HepG2 (cell line): ENCODE data around the gene SLC25A18. TPM values are rescaled to one million over a fixed set of nuclear protein-coding genes. Genes with fewer than 3 reads are reported as not detected.

Source experiments
- BCL6 ChIP-seq: IDR thresholded peaks from 2 replicates; pipeline ENCODE4 v1.6.1; 2016; ENCODE audit warnings: missing genetic modification reagents, missing compliant biosample characterization
- HHEX ChIP-seq: IDR thresholded peaks from 2 replicates; pipeline ENCODE4 v1.6.1; 2016; ENCODE audit warnings: control low read depth
- MXD4 ChIP-seq: IDR thresholded peaks from 2 replicates; pipeline ENCODE4 v1.6.1; 2016; ENCODE audit warnings: mild to moderate bottlenecking, missing biosample characterization, missing genetic modification reagents
- RARA ChIP-seq: IDR thresholded peaks from 2 replicates; pipeline ENCODE4 v1.6.1; 2016; ENCODE audit warnings: missing genetic modification reagents, missing compliant biosample characterization
- RBM22 ChIP-seq: fragments of 200-400 bp; formaldehyde crosslinking; optimal IDR thresholded peaks from 2 replicates; pipeline ENCODE3; 2017; ENCODE audit warnings: mild to moderate bottlenecking, low read length, moderate library complexity
- SAFB2 ChIP-seq: sonication (generic); formaldehyde crosslinking; IDR thresholded peaks from 2 replicates; pipeline ENCODE4 v1.5.1; 2020; ENCODE audit warnings: missing genetic modification reagents, low read depth, mild to moderate bottlenecking, borderline replicate concordance
- SNAI1 ChIP-seq: sonication (generic); formaldehyde crosslinking; IDR thresholded peaks from 2 replicates; pipeline ENCODE4 v1.5.0; 2020; ENCODE audit warnings: mild to moderate bottlenecking, missing genetic modification reagents, borderline replicate concordance
- YEATS2 ChIP-seq: sonication (generic); formaldehyde crosslinking; IDR thresholded peaks from 2 replicates; pipeline ENCODE4 v1.4.0; 2020; ENCODE audit warnings: missing genetic modification reagents, borderline replicate concordance
- ZBTB44 ChIP-seq: sonication (generic); formaldehyde crosslinking; IDR thresholded peaks from 2 replicates; pipeline ENCODE4 v1.4.0; 2020; ENCODE audit warnings: missing genetic modification reagents
- ZFYVE20 ChIP-seq: sonication (generic); formaldehyde crosslinking; IDR thresholded peaks from 2 replicates; pipeline ENCODE4 v1.8.0; 2023; ENCODE audit warnings: low read depth, mild to moderate bottlenecking, moderate library complexity, missing genetic modification reagents, borderline replicate concordance
- ZKSCAN5 ChIP-seq: sonication (generic); formaldehyde crosslinking; IDR thresholded peaks from 2 replicates; pipeline ENCODE4 v1.5.1; 2020; ENCODE audit warnings: mild to moderate bottlenecking, missing genetic modification reagents
- ZNF253 ChIP-seq: sonication (generic); formaldehyde crosslinking; IDR thresholded peaks from 2 replicates; pipeline ENCODE4 v1.8.0; 2022; ENCODE audit warnings: mild to moderate bottlenecking, missing genetic modification reagents, borderline replicate concordance
- ZNF276 ChIP-seq: sonication (generic); formaldehyde crosslinking; IDR thresholded peaks from 2 replicates; pipeline ENCODE4 v1.4.0; 2020; ENCODE audit warnings: mild to moderate bottlenecking, low read depth, missing genetic modification reagents
- ZNF530 ChIP-seq: sonication (generic); formaldehyde crosslinking; IDR thresholded peaks from 2 replicates; pipeline ENCODE4 v1.5.0; 2020; ENCODE audit warnings: low read depth, mild to moderate bottlenecking, missing genetic modification reagents
- ZNF761 ChIP-seq: sonication (generic); formaldehyde crosslinking; conservative IDR thresholded peaks from 2 replicates; pipeline ENCODE4 v1.4.0; 2020; ENCODE audit warnings: mild to moderate bottlenecking, missing genetic modification reagents
- ZNF770 ChIP-seq: sonication (generic); formaldehyde crosslinking; IDR thresholded peaks from 2 replicates; pipeline ENCODE4 v1.5.0; 2020; ENCODE audit warnings: mild to moderate bottlenecking, missing genetic modification reagents
- ZNF792 ChIP-seq: IDR thresholded peaks from 2 replicates; pipeline ENCODE4 v1.6.1; 2016
- polyA plus RNA-seq, 8 experiments: library from polyadenylated mRNA; depleted of rRNA in 3 of 8; stranded (reverse) in 7 of 8; unstranded in 1 of 8; fragments of >200 nt; fragmentation: Illumina TruSeq in 4 of 8; extraction: Trizol in 4 of 8; gene quantifications; 2 replicates each; pipeline versions ENCODE4 v1.2.1 to v1.2.3, GENCODE V29; 2011 to 2016; ENCODE audit warnings: low read depth in 4 of 8, missing spikeins in 1 of 8, mixed read lengths in 1 of 8; ENCODE audit not compliant: insufficient read depth in 1 of 8
- total RNA-seq, 5 experiments: library from RNA; depleted of rRNA; stranded (reverse); fragments of >200 nt; fragmentation: Illumina TruSeq; extraction: Trizol; gene quantifications; 2 replicates each; pipeline ENCODE4 v1.2.3, GENCODE V29; 2016; ENCODE audit warnings: low read depth in 1 of 5
- TF ChIP-seq, protein P1 (sequence below): IDR thresholded peaks from 2 replicates; pipeline ENCODE4 v1.6.1; 2016; ENCODE audit warnings: mild to moderate bottlenecking
- TF ChIP-seq, protein P2 (sequence below): sonication (generic); formaldehyde crosslinking; IDR thresholded peaks from 2 replicates; pipeline ENCODE4 v1.4.0; 2020; ENCODE audit warnings: mild to moderate bottlenecking, missing genetic modification reagents
- TF ChIP-seq, protein P3 (sequence below): sonication (generic); formaldehyde crosslinking; IDR thresholded peaks from 2 replicates; pipeline ENCODE4 v1.5.0; 2020; ENCODE audit warnings: missing genetic modification reagents

SLC25A18 gene
- total and polyA plus RNA-seq, 2 of the 13 experiments (the other 11 are each of a cell fraction or from before 2014, with no cell fraction given): 0.28 to 0.75 TPM

- TF ChIP-seq, protein P1, sequence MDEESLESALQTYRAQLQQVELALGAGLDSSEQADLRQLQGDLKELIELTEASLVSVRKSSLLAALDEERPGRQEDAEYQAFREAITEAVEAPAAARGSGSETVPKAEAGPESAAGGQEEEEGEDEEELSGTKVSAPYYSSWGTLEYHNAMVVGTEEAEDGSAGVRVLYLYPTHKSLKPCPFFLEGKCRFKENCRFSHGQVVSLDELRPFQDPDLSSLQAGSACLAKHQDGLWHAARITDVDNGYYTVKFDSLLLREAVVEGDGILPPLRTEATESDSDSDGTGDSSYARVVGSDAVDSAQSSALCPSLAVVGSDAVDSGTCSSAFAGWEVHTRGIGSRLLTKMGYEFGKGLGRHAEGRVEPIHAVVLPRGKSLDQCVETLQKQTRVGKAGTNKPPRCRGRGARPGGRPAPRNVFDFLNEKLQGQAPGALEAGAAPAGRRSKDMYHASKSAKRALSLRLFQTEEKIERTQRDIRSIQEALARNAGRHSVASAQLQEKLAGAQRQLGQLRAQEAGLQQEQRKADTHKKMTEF (CRISPR knock-in tag): 0 out of 2 replicates have a peak, but pooled peaks have one; percentile 35
- TF ChIP-seq ZNF530 (no peak), BCL6 (CRISPR knock-in tag) (no peak), RARA (no peak), SNAI1 (peak; percentile 24; the same call in 1 of the 2 replicates), ZKSCAN5 (CRISPR knock-in tag) (no peak), YEATS2 (CRISPR knock-in tag) (peak; percentile 86), ZFYVE20 (CRISPR knock-in tag) (no peak), ZBTB44 (CRISPR knock-in tag) (no peak), ZNF770 (CRISPR knock-in tag) (peak; percentile 51; the same call in 1 of the 2 replicates), ZNF792 (CRISPR knock-in tag) (no peak), MXD4 (CRISPR knock-in tag) (no peak; the same call in 1 of the 2 replicates), ZNF276 (CRISPR knock-in tag) (no peak), ZNF253 (CRISPR knock-in tag) (no peak), SAFB2 (CRISPR knock-in tag) (no peak), HHEX (CRISPR knock-in tag) (no peak), ZNF761 (CRISPR knock-in tag) (no peak), RBM22 (no peak)
- TF ChIP-seq, protein P2, sequence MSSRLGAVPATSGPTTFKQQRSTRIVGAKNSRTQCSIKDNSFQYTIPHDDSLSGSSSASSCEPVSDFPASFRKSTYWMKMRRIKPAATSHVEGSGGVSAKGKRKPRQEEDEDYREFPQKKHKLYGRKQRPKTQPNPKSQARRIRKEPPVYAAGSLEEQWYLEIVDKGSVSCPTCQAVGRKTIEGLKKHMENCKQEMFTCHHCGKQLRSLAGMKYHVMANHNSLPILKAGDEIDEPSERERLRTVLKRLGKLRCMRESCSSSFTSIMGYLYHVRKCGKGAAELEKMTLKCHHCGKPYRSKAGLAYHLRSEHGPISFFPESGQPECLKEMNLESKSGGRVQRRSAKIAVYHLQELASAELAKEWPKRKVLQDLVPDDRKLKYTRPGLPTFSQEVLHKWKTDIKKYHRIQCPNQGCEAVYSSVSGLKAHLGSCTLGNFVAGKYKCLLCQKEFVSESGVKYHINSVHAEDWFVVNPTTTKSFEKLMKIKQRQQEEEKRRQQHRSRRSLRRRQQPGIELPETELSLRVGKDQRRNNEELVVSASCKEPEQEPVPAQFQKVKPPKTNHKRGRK: no peak
- TF ChIP-seq, protein P3, sequence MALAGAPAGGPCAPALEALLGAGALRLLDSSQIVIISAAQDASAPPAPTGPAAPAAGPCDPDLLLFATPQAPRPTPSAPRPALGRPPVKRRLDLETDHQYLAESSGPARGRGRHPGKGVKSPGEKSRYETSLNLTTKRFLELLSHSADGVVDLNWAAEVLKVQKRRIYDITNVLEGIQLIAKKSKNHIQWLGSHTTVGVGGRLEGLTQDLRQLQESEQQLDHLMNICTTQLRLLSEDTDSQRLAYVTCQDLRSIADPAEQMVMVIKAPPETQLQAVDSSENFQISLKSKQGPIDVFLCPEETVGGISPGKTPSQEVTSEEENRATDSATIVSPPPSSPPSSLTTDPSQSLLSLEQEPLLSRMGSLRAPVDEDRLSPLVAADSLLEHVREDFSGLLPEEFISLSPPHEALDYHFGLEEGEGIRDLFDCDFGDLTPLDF: no peak
Observed at GRCh38 chr22:17628406-17629172, 65.3 kb downstream of the SLC25A18 start, which contains the start of gene ATP6V1E1 (continued).
